GM21367 (cell line): Measurements from ENCODE around the gene SBNO2.

Experiments used
- ATAC-seq: cut with Tn5 transposase; IDR thresholded peaks from one replicate; pipeline ENCODE4 v1.9.1; 2021; ENCODE audit not compliant: unreplicated experiment

SBNO2 gene

GRCh38 chr19:1063909-1064660, 110.0 kb downstream of the SBNO2 start:
- ATAC-seq, result no peak

- ATAC-seq, result no peak
Observed at GRCh38 chr19:1063030-1063908, 110.8 kb downstream of the SBNO2 start.

- ATAC-seq, result no peak
Observed at GRCh38 chr19:1062387-1063029, 111.6 kb downstream of the SBNO2 start.

- no peak for ATAC-seq
Observed at GRCh38 chr19:1061987-1062386, 112.1 kb downstream of the SBNO2 start.

- ATAC-seq, result no peak
Observed at GRCh38 chr19:1060689-1061088, 113.4 kb downstream of the SBNO2 start.

- ATAC-seq, result no peak
Observed at GRCh38 chr19:1058112-1058511, 116.0 kb downstream of the SBNO2 start.
